ENCODE results near the gene SLC52A1.

SLC52A1 gene

DNA sequence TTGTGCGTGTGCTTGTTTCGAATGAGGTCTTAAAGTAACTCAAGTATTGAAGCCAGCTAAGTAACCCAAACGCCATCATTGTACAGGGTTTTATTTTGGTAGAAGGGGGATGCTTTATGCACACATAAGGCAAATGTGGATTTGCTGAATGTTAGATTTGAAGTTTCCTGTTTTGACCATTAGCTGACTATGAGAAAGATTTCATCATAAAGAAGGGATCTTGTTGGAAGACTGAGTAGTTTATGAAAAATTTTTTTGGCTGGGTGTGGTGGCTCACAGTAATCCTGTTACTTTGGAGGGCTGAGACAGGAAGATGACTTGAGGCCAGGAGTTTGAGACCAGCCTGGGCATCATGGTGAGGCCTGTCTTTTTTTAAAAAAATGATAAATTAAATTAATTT, 33.0 kb upstream of the SLC52A1 start:
- TF ChIP-seq, protein P1, sequence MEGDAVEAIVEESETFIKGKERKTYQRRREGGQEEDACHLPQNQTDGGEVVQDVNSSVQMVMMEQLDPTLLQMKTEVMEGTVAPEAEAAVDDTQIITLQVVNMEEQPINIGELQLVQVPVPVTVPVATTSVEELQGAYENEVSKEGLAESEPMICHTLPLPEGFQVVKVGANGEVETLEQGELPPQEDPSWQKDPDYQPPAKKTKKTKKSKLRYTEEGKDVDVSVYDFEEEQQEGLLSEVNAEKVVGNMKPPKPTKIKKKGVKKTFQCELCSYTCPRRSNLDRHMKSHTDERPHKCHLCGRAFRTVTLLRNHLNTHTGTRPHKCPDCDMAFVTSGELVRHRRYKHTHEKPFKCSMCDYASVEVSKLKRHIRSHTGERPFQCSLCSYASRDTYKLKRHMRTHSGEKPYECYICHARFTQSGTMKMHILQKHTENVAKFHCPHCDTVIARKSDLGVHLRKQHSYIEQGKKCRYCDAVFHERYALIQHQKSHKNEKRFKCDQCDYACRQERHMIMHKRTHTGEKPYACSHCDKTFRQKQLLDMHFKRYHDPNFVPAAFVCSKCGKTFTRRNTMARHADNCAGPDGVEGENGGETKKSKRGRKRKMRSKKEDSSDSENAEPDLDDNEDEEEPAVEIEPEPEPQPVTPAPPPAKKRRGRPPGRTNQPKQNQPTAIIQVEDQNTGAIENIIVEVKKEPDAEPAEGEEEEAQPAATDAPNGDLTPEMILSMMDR (IDR thresholded peaks at IDR 0.05; ENCODE audit: borderline replicate concordance, control extremely low read depth, extremely low read depth, insufficient read depth, missing control alignments), result no peak
- DNase-seq (ENCODE audit: low spot score), result no peak
- in situ Hi-C loops (cut with MboI; ENCODE audit: low sequenced_read_pairs, unreplicated experiment), result loop anchor here (10.0 kb wide), 1 partner anchor 93 kb away; no protein-coding TSS in a partner anchor

DNA sequence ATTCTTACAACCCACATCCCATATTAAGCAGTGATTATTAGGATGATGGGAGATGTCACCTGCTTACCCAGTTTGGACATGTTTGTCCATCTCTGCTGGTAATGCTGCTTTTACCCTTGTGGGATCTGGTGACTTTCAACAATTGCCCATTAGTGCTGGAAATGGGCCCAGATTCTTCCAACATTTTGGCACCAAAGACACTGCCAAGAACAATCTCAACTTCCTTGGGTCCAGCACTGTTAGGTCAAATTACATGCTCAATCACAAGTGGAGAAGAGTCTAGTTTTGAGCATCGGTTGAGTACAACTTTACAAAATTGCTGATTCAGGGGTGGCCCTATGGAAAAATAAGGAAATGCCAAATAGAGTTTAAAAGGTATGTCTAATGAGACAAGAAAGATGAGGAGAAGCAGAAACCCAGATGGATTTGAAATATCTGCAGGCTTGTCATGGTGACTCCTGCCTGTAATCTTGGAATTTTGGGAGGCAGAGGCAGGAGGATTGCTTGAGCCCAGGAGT, 30.1 kb upstream of the SLC52A1 start:
- no peak for DNase-seq (ENCODE audit: low spot score)
- in situ Hi-C loops (cut with MboI; ENCODE audit: low sequenced_read_pairs, unreplicated experiment), result loop anchor here (10.0 kb wide), 1 partner anchor 90 kb away; no protein-coding TSS in a partner anchor
- TF ChIP-seq, protein P1 (IDR thresholded peaks at IDR 0.05; ENCODE audit: borderline replicate concordance, control extremely low read depth, extremely low read depth, insufficient read depth, missing control alignments), result no peak

DNA sequence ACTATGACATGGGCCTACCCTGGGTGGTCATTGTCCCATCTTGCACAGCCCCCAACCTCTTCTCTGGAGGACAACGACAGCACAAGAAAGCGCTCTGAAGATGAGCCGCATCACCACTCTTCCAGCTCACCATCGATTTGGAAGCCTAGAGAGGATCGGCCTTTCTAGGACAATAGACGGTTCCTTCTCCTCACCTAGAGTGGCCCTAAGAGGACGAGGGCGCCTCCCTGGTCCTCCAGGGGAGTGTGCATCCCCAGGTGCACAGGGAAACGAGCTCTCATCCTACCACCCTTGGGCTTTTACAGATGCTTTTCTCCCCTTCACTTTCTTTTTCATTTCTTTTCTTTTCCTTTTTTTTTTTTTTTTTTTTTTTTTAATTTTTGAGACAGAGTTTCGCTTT, 20.3 kb upstream of the SLC52A1 start:
- TF ChIP-seq, protein P1 (IDR thresholded peaks at IDR 0.05; ENCODE audit: borderline replicate concordance, control extremely low read depth, extremely low read depth, insufficient read depth, missing control alignments), result no peak
- in situ Hi-C loops (cut with MboI; ENCODE audit: low sequenced_read_pairs, unreplicated experiment), result no loop called here
- DNase-seq (ENCODE audit: low spot score), result no peak

DNA sequence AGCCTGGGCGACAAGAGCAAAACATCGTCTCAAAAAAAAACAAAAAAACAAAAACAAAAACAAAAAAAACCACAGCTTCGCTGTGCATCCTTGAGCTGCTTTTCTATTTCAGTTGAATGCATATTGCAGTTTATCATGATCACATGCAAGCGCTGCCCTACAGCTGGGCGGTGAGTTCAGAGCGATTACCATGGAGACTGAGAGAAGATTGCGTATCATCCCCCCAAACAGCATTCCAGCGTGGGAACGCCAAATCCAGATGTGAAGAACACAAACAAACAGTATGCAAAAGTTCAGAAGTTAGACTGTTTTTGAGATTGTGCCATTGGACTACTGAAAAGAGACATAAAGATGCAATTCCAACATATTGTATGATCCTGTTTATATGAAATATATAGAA, 15.1 kb upstream of the SLC52A1 start:
- TF ChIP-seq, protein P1 (IDR thresholded peaks at IDR 0.05; ENCODE audit: borderline replicate concordance, control extremely low read depth, extremely low read depth, insufficient read depth, missing control alignments), result no peak
- no peak for DNase-seq (ENCODE audit: low spot score)
- in situ Hi-C loops (cut with MboI; ENCODE audit: low sequenced_read_pairs, unreplicated experiment), result no loop called here

DNA sequence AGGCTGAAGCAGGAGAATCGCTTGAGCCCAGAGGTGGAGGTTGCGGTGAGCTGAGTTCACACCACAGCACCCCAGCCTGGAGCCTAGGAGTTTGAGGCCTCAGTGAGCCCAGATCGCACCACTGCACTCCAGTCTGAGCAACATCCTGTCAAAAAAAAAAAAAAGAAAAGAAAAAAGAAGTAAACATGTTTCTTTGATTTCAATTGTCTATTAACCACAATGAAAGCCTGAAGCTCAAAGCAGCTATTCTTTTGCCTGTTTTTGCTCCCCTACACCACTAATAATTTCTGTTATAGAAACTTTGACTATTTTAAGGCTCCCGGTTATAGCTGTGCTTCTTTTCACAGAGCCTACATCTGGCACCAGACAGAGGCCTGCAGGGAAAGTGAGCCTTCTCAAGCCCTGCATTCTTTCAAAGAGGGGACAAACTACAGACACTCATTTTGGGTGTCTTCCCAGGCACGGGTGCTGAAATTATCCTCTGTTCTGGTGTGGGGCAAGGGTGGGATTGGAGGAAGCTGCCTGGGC, 14.2 kb upstream of the SLC52A1 start:
- DNase-seq (ENCODE audit: low spot score), result no peak
- TF ChIP-seq, protein P1 (IDR thresholded peaks at IDR 0.05; ENCODE audit: borderline replicate concordance, control extremely low read depth, extremely low read depth, insufficient read depth, missing control alignments), result no peak
- in situ Hi-C loops (cut with MboI; ENCODE audit: low sequenced_read_pairs, unreplicated experiment), result no loop called here

DNA sequence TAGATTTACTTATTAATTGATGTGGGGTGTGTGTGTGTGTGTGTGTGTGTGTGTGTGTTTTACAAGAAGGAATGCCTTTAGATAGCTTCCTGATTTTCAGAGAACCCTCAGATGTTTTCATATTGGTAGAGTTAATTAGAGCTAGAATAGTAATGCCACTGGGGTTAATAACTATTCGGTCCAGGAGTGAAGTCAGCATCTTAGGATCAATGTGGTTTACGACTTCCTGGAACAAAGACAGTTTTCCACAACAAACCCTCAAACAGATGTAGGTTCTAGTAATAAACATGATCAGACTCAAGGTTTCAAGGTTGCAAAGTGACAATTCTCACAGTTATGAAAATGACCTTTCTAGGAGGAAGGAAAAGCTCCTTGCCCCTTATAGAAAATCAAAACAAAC, 12.2 kb upstream of the SLC52A1 start:
- DNase-seq (ENCODE audit: low spot score), result no peak
- TF ChIP-seq, protein P1 (IDR thresholded peaks at IDR 0.05; ENCODE audit: borderline replicate concordance, control extremely low read depth, extremely low read depth, insufficient read depth, missing control alignments), result no peak
- in situ Hi-C loops (cut with MboI; ENCODE audit: low sequenced_read_pairs, unreplicated experiment), result no loop called here
